Neural progenitor cell (in vitro differentiated cells): Measurements from ENCODE around the gene CERS6. TPM values are rescaled to one million over a fixed set of nuclear protein-coding genes. Genes with fewer than 3 reads are reported as not detected.

Experiments used
- DNase-seq: peaks from one replicate; pipeline ENCODE4 v3.0.0-alpha.2; 2016; ENCODE audit warnings: low spot score
- H2AFZ ChIP-seq: fragments of 200-600 bp; sonication (generic); replicated peaks from 2 replicates; pipeline ENCODE4 v1.6.1; 2016; ENCODE audit warnings: antibody characterized with exemption
- H3F3A ChIP-seq: fragments of 200-600 bp; sonication (generic); 2 replicates; pipeline ENCODE4 v1.6.1; 2016; ENCODE audit warnings: antibody characterized with exemption, low read depth
- H3K27ac ChIP-seq: fragments of 200-600 bp; sonication (generic); 2 replicates; pipeline ENCODE4 v1.5.1; 2016; ENCODE audit warnings: mild to moderate bottlenecking
- H3K27me3 ChIP-seq: fragments of 200-600 bp; sonication (generic); 2 replicates; pipeline ENCODE4 v1.6.1; 2016; ENCODE audit warnings: mild to moderate bottlenecking, moderate library complexity
- H3K36me3 ChIP-seq: fragments of 200-600 bp; sonication (generic); 2 replicates; pipeline ENCODE4 v1.5.1; 2016
- H3K4me1 ChIP-seq: fragments of 200-600 bp; sonication (generic); 2 replicates; pipeline ENCODE4 v1.6.1; 2016; ENCODE audit warnings: mixed run types
- H3K4me2 ChIP-seq: fragments of 200-600 bp; sonication (generic); 2 replicates; pipeline ENCODE4 v1.6.1; 2016
- H3K4me3 ChIP-seq: fragments of 200-600 bp; sonication (generic); 2 replicates; pipeline ENCODE4 v1.5.1; 2016
- H3K79me2 ChIP-seq: fragments of 200-600 bp; sonication (generic); 2 replicates; pipeline ENCODE4 v1.6.1; 2016; ENCODE audit warnings: low read depth
- H3K9ac ChIP-seq: fragments of 200-600 bp; sonication (generic); 2 replicates; pipeline ENCODE4 v1.6.1; 2016
- H3K9me3 ChIP-seq: fragments of 200-600 bp; sonication (generic); 2 replicates; pipeline ENCODE4 v1.5.1; 2016; ENCODE audit warnings: low read depth
- H4K20me1 ChIP-seq: fragments of 200-600 bp; sonication (generic); 2 replicates; pipeline ENCODE4 v1.6.1; 2016; ENCODE audit warnings: low read depth
- H3K27ac Mint-ChIP-seq: 3 replicates; pipeline ENCODE4 v1.8.0; 2021; ENCODE audit warnings: mixed read lengths
- H3K27me3 Mint-ChIP-seq: 2 replicates; pipeline ENCODE4 v1.8.0; 2022; ENCODE audit warnings: low read depth, mild to moderate bottlenecking, inconsistent platforms, moderate library complexity, mixed read lengths; ENCODE audit not compliant: insufficient read depth
- H3K36me3 Mint-ChIP-seq: 3 replicates; pipeline ENCODE4 v1.8.0; 2021; ENCODE audit warnings: mixed read lengths
- H3K4me1 Mint-ChIP-seq: 3 replicates; pipeline ENCODE4 v1.8.0; 2021; ENCODE audit warnings: mixed read lengths
- H3K4me3 Mint-ChIP-seq: 3 replicates; pipeline ENCODE4 v1.8.0; 2021; ENCODE audit warnings: mild to moderate bottlenecking, moderate library complexity, mixed read lengths
- H3K9me3 Mint-ChIP-seq: 3 replicates; pipeline ENCODE4 v1.8.0; 2020; ENCODE audit warnings: mixed read lengths
- EZH2 ChIP-seq: fragments of 200-600 bp; sonication (generic); IDR thresholded peaks from 2 replicates; pipeline ENCODE4 v1.6.1; 2017; ENCODE audit warnings: antibody characterized with exemption, mild to moderate bottlenecking, moderate library complexity
- EZH2phosphoT487 ChIP-seq: fragments of 200-600 bp; sonication (generic); IDR thresholded peaks from 2 replicates; pipeline ENCODE4 v1.6.1; 2017; ENCODE audit warnings: antibody characterized with exemption
- total RNA-seq: library from RNA; depleted of rRNA; stranded (reverse); fragments of >200 nt; gene quantifications from 2 replicates; pipeline ENCODE4 v1.2.3, GENCODE V29; 2015; ENCODE audit warnings: low replicate concordance
- TF ChIP-seq, protein P1 (sequence below): fragments of 200-600 bp; sonication (generic); IDR thresholded peaks from 2 replicates; pipeline ENCODE4 v1.5.1; 2017; ENCODE audit warnings: antibody characterized with exemption, mild to moderate bottlenecking

CERS6 gene
- total RNA-seq, 1 donor from 2014 or later: 50.8 TPM

DNA sequence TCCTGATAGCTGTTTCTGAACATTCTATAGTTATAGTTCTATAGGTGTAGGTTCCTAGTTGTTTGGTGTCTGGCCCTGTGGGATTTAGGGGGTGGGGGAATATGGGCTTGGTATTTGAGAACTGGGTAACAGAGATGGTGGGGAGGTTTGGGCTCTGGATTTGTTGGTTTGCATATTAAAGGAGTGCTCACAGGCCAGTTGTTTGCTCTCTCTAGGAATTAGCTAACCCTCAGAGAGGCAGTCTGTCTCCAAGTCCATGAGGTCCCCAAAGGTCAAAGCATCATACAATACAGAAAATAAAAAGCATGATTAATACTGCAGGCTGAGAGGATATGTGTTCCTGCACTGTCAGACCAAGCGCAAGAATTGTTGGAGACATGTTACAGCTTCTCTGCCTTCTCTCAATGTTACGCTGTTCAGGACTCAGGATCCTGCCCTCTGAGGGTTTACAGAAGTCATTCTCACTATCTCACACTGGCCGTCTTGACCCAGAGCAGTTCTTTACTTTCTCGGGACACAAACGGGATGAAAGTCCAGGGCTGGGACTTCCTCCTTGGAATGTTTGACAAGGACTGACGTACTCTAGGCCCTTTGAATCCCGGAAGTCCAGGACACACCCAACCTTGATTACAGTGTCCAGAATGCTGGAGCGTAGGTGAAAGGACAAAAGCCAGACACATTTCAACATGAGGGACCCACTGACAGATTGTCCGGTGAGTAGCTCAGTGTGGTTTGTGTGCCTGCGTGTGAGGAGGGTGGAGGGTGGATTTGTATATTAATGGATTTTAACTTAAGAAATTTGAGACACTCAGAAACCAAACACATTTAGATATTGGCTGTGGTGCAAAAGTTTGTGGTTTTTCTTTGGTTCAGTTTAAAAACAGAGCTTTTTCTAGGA lies 346.1 kb downstream of the CERS6 start, which contains the start of gene NOSTRIN:
Gene NOSTRIN, plus strand, starts transcription at position 677 of the 898 bp plus-strand sequence. Its CDS starts 10 bp downstream, at position 687.
- Histone ChIP-seq H3K4me1 (peaks cover 26% of the 10 kb centered on the region), H3K36me3 (no peaks in the 10 kb centered on the region), H3K27ac (no peak within 1 kb of the TSS), H3F3A (no peaks in the 10 kb centered on the region), H3K79me2 (no peaks in the 10 kb centered on the region), H3K4me2 (no peak within 1 kb of the TSS), H3K9me3 (no peaks in the 10 kb centered on the region), H3K9ac (no peak within 1 kb of the TSS), H3K4me3 (no peak within 1 kb of the TSS), H2AFZ (no peak within 1 kb of the TSS), H4K20me1 (no peaks in the 10 kb centered on the region), H3K27me3 (no peaks in the 10 kb centered on the region)
- no peaks in the 10 kb centered on the region for H3K9me3 Mint-ChIP-seq
- H3K4me1 Mint-ChIP-seq: peaks cover 29% of the 10 kb centered on the region
- TF ChIP-seq, protein P1, sequence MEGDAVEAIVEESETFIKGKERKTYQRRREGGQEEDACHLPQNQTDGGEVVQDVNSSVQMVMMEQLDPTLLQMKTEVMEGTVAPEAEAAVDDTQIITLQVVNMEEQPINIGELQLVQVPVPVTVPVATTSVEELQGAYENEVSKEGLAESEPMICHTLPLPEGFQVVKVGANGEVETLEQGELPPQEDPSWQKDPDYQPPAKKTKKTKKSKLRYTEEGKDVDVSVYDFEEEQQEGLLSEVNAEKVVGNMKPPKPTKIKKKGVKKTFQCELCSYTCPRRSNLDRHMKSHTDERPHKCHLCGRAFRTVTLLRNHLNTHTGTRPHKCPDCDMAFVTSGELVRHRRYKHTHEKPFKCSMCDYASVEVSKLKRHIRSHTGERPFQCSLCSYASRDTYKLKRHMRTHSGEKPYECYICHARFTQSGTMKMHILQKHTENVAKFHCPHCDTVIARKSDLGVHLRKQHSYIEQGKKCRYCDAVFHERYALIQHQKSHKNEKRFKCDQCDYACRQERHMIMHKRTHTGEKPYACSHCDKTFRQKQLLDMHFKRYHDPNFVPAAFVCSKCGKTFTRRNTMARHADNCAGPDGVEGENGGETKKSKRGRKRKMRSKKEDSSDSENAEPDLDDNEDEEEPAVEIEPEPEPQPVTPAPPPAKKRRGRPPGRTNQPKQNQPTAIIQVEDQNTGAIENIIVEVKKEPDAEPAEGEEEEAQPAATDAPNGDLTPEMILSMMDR: no peak
- TF ChIP-seq EZH2: no peak
- no peak within 1 kb of the TSS for H3K4me3 Mint-ChIP-seq
- no peak for DNase-seq
- no peak within 1 kb of the TSS for H3K27ac Mint-ChIP-seq
- H3K36me3 Mint-ChIP-seq: no peaks in the 10 kb centered on the region
- H3K27me3 Mint-ChIP-seq: no peaks in the 10 kb centered on the region

DNA sequence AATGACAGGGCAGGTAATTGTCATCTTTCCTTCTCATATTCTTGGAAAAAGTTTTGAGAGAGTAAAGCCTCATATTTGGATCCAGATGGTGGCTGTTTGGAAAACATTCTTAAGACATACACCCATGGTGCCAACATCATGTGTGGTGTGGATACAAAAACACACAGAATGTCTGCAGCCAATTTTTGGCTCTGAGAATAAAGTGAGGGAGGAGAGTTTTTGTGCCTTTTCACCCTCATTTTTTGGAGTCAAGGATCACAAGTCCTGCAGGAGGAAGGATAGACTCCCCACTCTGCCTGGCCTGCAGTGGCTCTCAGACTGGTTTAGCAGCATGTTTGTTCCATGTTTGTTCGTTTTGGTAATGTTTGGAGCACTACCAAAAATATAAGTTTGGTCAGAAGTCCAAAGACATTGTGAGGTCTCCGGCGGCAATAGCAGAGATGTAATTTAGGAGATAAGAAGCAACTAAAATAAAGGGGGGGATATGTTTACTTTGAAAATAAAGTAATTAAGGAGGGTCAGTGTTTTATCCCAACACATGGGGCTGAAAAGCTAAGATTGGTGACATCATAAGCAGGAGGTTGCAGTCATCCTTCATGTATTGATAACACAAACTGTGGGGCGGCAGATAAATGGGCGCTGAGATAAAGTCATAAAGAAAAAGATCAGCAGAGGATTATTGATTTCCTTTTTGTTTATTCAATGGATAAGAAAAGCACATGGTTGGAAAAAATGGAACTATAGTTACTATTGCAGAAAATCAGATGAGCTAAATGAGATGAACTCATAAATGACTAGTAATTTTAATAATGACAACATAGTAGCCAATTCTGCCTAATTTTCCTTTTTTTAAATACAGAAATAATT lies 347.0 kb downstream of the CERS6 start:
- Histone ChIP-seq H3K27ac (no peak overlapping the region), H3K4me2 (no peak overlapping the region), H3K36me3 (no peaks in the 10 kb centered on the region), H3K4me3 (no peak overlapping the region), H3K9me3 (no peaks in the 10 kb centered on the region), H4K20me1 (no peaks in the 10 kb centered on the region), H3F3A (no peaks in the 10 kb centered on the region), H3K4me1 (peaks cover 25% of the 10 kb centered on the region), H3K27me3 (no peaks in the 10 kb centered on the region), H3K79me2 (no peaks in the 10 kb centered on the region), H2AFZ (no peak overlapping the region), H3K9ac (no peak overlapping the region)
- H3K4me1 Mint-ChIP-seq: peaks cover 29% of the 10 kb centered on the region
- no peak for DNase-seq
- H3K27ac Mint-ChIP-seq: no peak overlapping the region
- no peaks in the 10 kb centered on the region for H3K9me3 Mint-ChIP-seq
- TF ChIP-seq, protein P1: no peak
- no peaks in the 10 kb centered on the region for H3K27me3 Mint-ChIP-seq
- no peaks in the 10 kb centered on the region for H3K36me3 Mint-ChIP-seq
- H3K4me3 Mint-ChIP-seq: no peak overlapping the region

DNA sequence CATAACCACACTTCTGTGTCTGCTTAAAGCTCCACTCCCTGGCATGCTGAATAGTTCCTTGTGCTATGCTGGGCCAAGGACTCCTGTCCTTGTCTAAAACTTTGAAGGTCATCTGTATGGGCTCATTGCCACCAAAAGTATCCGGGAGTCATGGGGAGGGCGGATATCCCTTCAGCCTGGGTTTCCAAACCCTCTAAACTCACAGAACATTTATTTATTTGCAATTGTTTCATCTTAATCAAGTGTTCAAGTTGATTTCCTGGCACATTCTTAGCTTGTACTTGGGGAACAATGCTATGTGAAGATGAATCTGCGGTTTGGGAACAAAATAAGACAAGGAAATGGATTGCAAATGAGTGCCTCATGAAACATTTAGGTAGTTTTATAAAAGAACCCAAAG lies 348.1 kb downstream of the CERS6 start:
- no peak overlapping the region for H3K27ac ChIP-seq
- Mint-ChIP-seq H3K36me3 (no peaks in the 10 kb centered on the region), H3K27ac (no peak overlapping the region), H3K4me1 (peaks cover 18% of the 10 kb centered on the region), H3K4me3 (no peak overlapping the region), H3K27me3 (no peaks in the 10 kb centered on the region), H3K9me3 (no peaks in the 10 kb centered on the region)
- H3K4me3 ChIP-seq: no peak overlapping the region
- H3K79me2 ChIP-seq: no peaks in the 10 kb centered on the region
- H3K4me1 ChIP-seq: peaks cover 25% of the 10 kb centered on the region
- no peaks in the 10 kb centered on the region for H3K9me3 ChIP-seq
- no peaks in the 10 kb centered on the region for H3K36me3 ChIP-seq
- DNase-seq: no peak
- H2AFZ ChIP-seq: no peak overlapping the region
- H3F3A ChIP-seq: no peaks in the 10 kb centered on the region
- H3K9ac ChIP-seq: no peak overlapping the region
- no peak overlapping the region for H3K4me2 ChIP-seq
- no peaks in the 10 kb centered on the region for H4K20me1 ChIP-seq
- H3K27me3 ChIP-seq: no peaks in the 10 kb centered on the region
- TF ChIP-seq EZH2 (no peak), EZH2phosphoT487 (no peak)
- TF ChIP-seq, protein P1: no peak
